Natural killer cell (primary cell): ENCODE measurements around the gene R3HDM2. TPM values are rescaled to one million over a fixed set of nuclear protein-coding genes. Genes with fewer than 3 reads are reported as not detected.

Source experiments
- ATAC-seq, 3 donors: fragments of 150-1000 bp in 2 of 3; fragments of 200-7000 bp in 1 of 3; cut with Tn5 transposase; 1 replicate in 1 of 3; 2 replicates in 2 of 3; pipeline ENCODE4 v1.10.0; 2021; ENCODE audit warnings: mild to moderate bottlenecking in 2 of 3, moderate library complexity in 2 of 3
- DNase-seq, 2 donors: peaks; one replicate each; pipeline versions ENCODE4 v3.0.0 to v3.0.0-alpha.2; 2013 to 2021; ENCODE audit warnings: mixed read lengths in 1 of 2
- H3K27ac ChIP-seq: one replicate; pipeline ENCODE4 v1.5.1; 2013; ENCODE audit warnings: mild to moderate bottlenecking, low read length
- H3K27me3 ChIP-seq: one replicate; pipeline ENCODE4 v1.6.1; 2013; ENCODE audit warnings: low read length; ENCODE audit not compliant: control insufficient read depth, insufficient read depth
- H3K36me3 ChIP-seq: one replicate; pipeline ENCODE4 v1.6.1; 2013; ENCODE audit warnings: low read length; ENCODE audit not compliant: control insufficient read depth, insufficient read depth
- H3K4me1 ChIP-seq: one replicate; pipeline ENCODE4 v1.6.1; 2013; ENCODE audit warnings: low read length; ENCODE audit not compliant: control insufficient read depth, insufficient read depth
- H3K4me3 ChIP-seq: one replicate; pipeline ENCODE4 v1.5.1; 2013; ENCODE audit warnings: low read length
- H3K9me3 ChIP-seq: one replicate; pipeline ENCODE4 v1.6.1; 2013; ENCODE audit warnings: low read length; ENCODE audit not compliant: control insufficient read depth, insufficient read depth
- H3K27ac Mint-ChIP-seq, 2 donors: one replicate each; pipeline ENCODE4 v1.8.0; 2022; ENCODE audit warnings: mild to moderate bottlenecking in 2 of 2, mixed read lengths in 2 of 2, moderate library complexity in 1 of 2
- H3K27me3 Mint-ChIP-seq, 2 donors: one replicate each; pipeline ENCODE4 v1.8.0; 2022; ENCODE audit warnings: low read depth in 2 of 2, mixed read lengths in 2 of 2
- H3K36me3 Mint-ChIP-seq: one replicate; pipeline ENCODE4 v1.8.0; 2022; ENCODE audit warnings: mixed read lengths
- H3K4me1 Mint-ChIP-seq, 2 donors: one replicate each; pipeline ENCODE4 v1.8.0; 2022; ENCODE audit warnings: mixed read lengths in 2 of 2
- H3K4me3 Mint-ChIP-seq: one replicate; pipeline ENCODE4 v1.8.0; 2022; ENCODE audit warnings: mild to moderate bottlenecking, moderate library complexity, mixed read lengths
- H3K9me3 Mint-ChIP-seq, 2 donors: one replicate each; pipeline ENCODE4 v1.8.0; 2022; ENCODE audit warnings: mixed read lengths in 2 of 2
- CTCF ChIP-seq: fragments of 200-600 bp; IDR thresholded peaks from one replicate; pipeline ENCODE4 v1.8.0; 2022; ENCODE audit warnings: antibody characterized with exemption
- WGBS: methylation state at CpG from one replicate; pipeline ENCODE4 v1.1.7; 2013; ENCODE audit warnings: missing lambda C conversion rate; ENCODE audit not compliant: insufficient coverage; 5-methylcytosine and 5-hydroxymethylcytosine counted together
- intact Hi-C: fragments of 100-400 bp; cut with micrococcal nuclease; formaldehyde crosslinking; loops from one replicate; pipeline ENCODE4 v1.14.2; 2022
- total RNA-seq, 4 donors: library from RNA; stranded (reverse); fragments of 120-200 nt in 1 of 4; gene quantifications; one replicate each; pipeline versions ENCODE4 v1.2.3 to v1.2.4, GENCODE V29; 2013 to 2022

The R3HDM2 gene
- total RNA-seq, 3 donors from 2014 or later (not counting 1 experiment from before 2014, with no cell fraction given), result 110 to 124 (median 123) TPM

- H3K4me3 Mint-ChIP-seq, result peak overlapping the region; percentile 95
- H3K9me3 ChIP-seq, result no peaks in the 10 kb centered on the region
- ATAC-seq (peak; percentile 78 to 91 (median 84)), DNase-seq (peak; percentile 88 to 97)
- peaks cover 0 to 15% of the 10 kb centered on the region in 2 donors for H3K27me3 Mint-ChIP-seq
- H3K9me3 Mint-ChIP-seq, result no peaks in the 10 kb centered on the region
- TF ChIP-seq CTCF, result peak; percentile 93
- peak overlapping the region; percentile 73 for H3K4me3 ChIP-seq
- H3K4me1 ChIP-seq, result peaks cover 52% of the 10 kb centered on the region
- peaks cover 45 to 54% of the 10 kb centered on the region in 2 donors for H3K4me1 Mint-ChIP-seq
- no peaks in the 10 kb centered on the region for H3K36me3 Mint-ChIP-seq
- intact Hi-C loops, result loop anchor here (1.0 to 2.0 kb wide), 2 partner anchors 28 to 163 kb away; partner anchors contain the start of gene R3HDM2
- no peaks in the 10 kb centered on the region for H3K36me3 ChIP-seq
- 0% methylated on average over 23 of the region's 24 CpGs for WGBS
- H3K27me3 ChIP-seq, result peaks cover 6% of the 10 kb centered on the region
- peak overlapping the region; percentile 94 to 96 for H3K27ac Mint-ChIP-seq
- H3K27ac ChIP-seq, result peak overlapping the region; percentile 76
Observed at GRCh38 chr12:57459055-57459749, 28.4 kb upstream of the R3HDM2 start.

- peak overlapping the region; percentile 95 for H3K4me3 Mint-ChIP-seq
- H3K27ac Mint-ChIP-seq, result peak overlapping the region; percentile 94 to 96
- peaks cover 52% of the 10 kb centered on the region for H3K4me1 ChIP-seq
- no peaks in the 10 kb centered on the region for H3K36me3 ChIP-seq
- H3K4me1 Mint-ChIP-seq, result peaks cover 45 to 54% of the 10 kb centered on the region in 2 donors
- WGBS, result 0% methylated on average over 2 of the region's 3 CpGs
- H3K9me3 Mint-ChIP-seq, result no peaks in the 10 kb centered on the region
- peaks cover 6% of the 10 kb centered on the region for H3K27me3 ChIP-seq
- H3K4me3 ChIP-seq, result peak overlapping the region; percentile 73
- no peak for DNase-seq
- H3K9me3 ChIP-seq, result no peaks in the 10 kb centered on the region
- ATAC-seq, result no peak
- peak overlapping the region; percentile 76 for H3K27ac ChIP-seq
- no peak for TF ChIP-seq CTCF
- no peaks in the 10 kb centered on the region for H3K36me3 Mint-ChIP-seq
- intact Hi-C loops, result loop anchor here (1.0 to 2.0 kb wide), 2 partner anchors 28 to 164 kb away; partner anchors contain the start of gene R3HDM2
- H3K27me3 Mint-ChIP-seq, result peaks cover 0 to 15% of the 10 kb centered on the region in 2 donors
Observed at GRCh38 chr12:57458665-57459054, 27.8 kb upstream of the R3HDM2 start.

GRCh38 chr12:57456737-57457490 is 26.1 kb upstream of the R3HDM2 start:
- no peak overlapping the region for H3K4me3 ChIP-seq
- no peak for TF ChIP-seq CTCF
- Mint-ChIP-seq H3K36me3 (no peaks in the 10 kb centered on the region), H3K4me3 (peak overlapping the region; percentile 13), H3K4me1 (peaks cover 36 to 44% of the 10 kb centered on the region in 2 donors), H3K9me3 (no peaks in the 10 kb centered on the region), H3K27ac (no peak overlapping the region), H3K27me3 (peaks cover 0 to 9% of the 10 kb centered on the region in 2 donors)
- H3K27me3 ChIP-seq, result peaks cover 6% of the 10 kb centered on the region
- peaks cover 41% of the 10 kb centered on the region for H3K4me1 ChIP-seq
- intact Hi-C loops, result no loop called here
- no peaks in the 10 kb centered on the region for H3K9me3 ChIP-seq
- DNase-seq, result peak in 1 of 2 donors; percentile 4
- H3K27ac ChIP-seq, result no peak overlapping the region
- no peaks in the 10 kb centered on the region for H3K36me3 ChIP-seq
- no peak for ATAC-seq
- 88% methylated on average over 5 of the region's 6 CpGs for WGBS
